HepG2 (cell line): Measurements from ENCODE around the gene PRCP. TPM values are rescaled to one million over a fixed set of nuclear protein-coding genes. Genes with fewer than 3 reads are reported as not detected.

Experiments
- ATAC-seq: fragments of 200-7000 bp; cut with Tn5 transposase; 3 replicates; pipeline ENCODE4 v1.9.1; 2020; ENCODE audit warnings: mild to moderate bottlenecking, moderate library complexity
- BruUV-seq: library from RNA; stranded (reverse); fragments of 400-500 nt; replicated peaks from 2 replicates; lab custom pipeline; 2021; lab: Mats Ljungman, UMichigan
- CTCF ChIA-PET: fragments of 300-600 bp; formaldehyde crosslinking; extraction: SDS; loops from one replicate; lab custom pipeline; 2021; ENCODE audit warnings: low total read pairs, inconsistent platforms, low intra/inter-chr PET ratio; lab: Yijun Ruan, JAX
- POLR2A ChIA-PET: fragments of 350-600 bp; sonication (Branson Sonifier 250); formaldehyde crosslinking; loops from one replicate; lab custom pipeline; 2020; ENCODE audit warnings: antibody characterized with exemption, inconsistent platforms; lab: Yijun Ruan, JAX
- DNase-seq: peaks from one replicate; pipeline ENCODE4 v3.0.0-alpha.2; 2015; ENCODE audit warnings: low spot score
- FAIRE-seq: peaks from 3 replicates; lab custom pipeline; 2011; peaks lifted over from hg19 to GRCh38; lab: Jason Lieb, UNC
- H2AFZ ChIP-seq: one replicate; pipeline ENCODE4 v1.6.1; 2011; ENCODE audit warnings: low read length, inconsistent platforms
- H3K27ac ChIP-seq: fragments of 300-600 bp; 3 replicates; pipeline ENCODE4 v1.8.0; 2011; ENCODE audit warnings: mixed run types, mild to moderate bottlenecking, mixed read lengths, low read length, inconsistent platforms; ENCODE audit not compliant: insufficient read depth; ENCODE audit errors: extremely low read length
- H3K27me3 ChIP-seq, 2 experiments: fragments of 200-600 bp in 1 of 2; 2 replicates in 1 of 2; 3 replicates in 1 of 2; pipeline versions ENCODE4 v1.6.0 to v1.8.0; 2011; ENCODE audit warnings: low read length in 2 of 2, mild to moderate bottlenecking in 2 of 2, moderate library complexity in 2 of 2, inconsistent platforms in 1 of 2; ENCODE audit not compliant: insufficient read depth in 2 of 2, control insufficient read depth in 1 of 2
- H3K36me3 ChIP-seq, 2 experiments: fragments of 200-600 bp in 1 of 2; replicated peaks in 1 of 2; 2 replicates in 1 of 2; 3 replicates in 1 of 2; pipeline versions ENCODE4 v1.5.1 to v1.8.0; 2011; ENCODE audit warnings: low read length in 2 of 2, inconsistent platforms in 1 of 2; ENCODE audit not compliant: insufficient read depth in 2 of 2, control insufficient read depth in 1 of 2
- H3K4me1 ChIP-seq: 2 replicates; pipeline ENCODE4 v1.5.1; 2012; ENCODE audit warnings: low read length, inconsistent platforms; ENCODE audit not compliant: insufficient read depth
- H3K4me2 ChIP-seq: 2 replicates; pipeline ENCODE4 v1.6.0; 2011; ENCODE audit warnings: low read depth, low read length, inconsistent platforms
- H3K4me3 ChIP-seq, 3 experiments: fragments of 200-600 bp in 1 of 3; sonication (generic), shearing (Covaris generic) in 1 of 3; replicated peaks in 1 of 3; 2 replicates each; pipeline ENCODE4 v1.5.1; 2011 to 2016; ENCODE audit warnings: low read length in 3 of 3, inconsistent platforms in 2 of 3, low read depth in 2 of 3, mild to moderate bottlenecking in 2 of 3, control low read depth in 1 of 3, mixed read lengths in 1 of 3; ENCODE audit not compliant: insufficient read depth in 1 of 3
- H3K79me2 ChIP-seq: one replicate; pipeline ENCODE4 v1.6.1; 2011; ENCODE audit warnings: low read length, inconsistent platforms; ENCODE audit not compliant: insufficient read depth
- H3K9ac ChIP-seq: 2 replicates; pipeline ENCODE4 v1.6.0; 2011; ENCODE audit warnings: mild to moderate bottlenecking, low read depth, low read length, inconsistent platforms; ENCODE audit not compliant: insufficient read depth
- H3K9me3 ChIP-seq: 2 replicates; pipeline ENCODE4 v1.5.1; 2012; ENCODE audit warnings: mild to moderate bottlenecking, low read length
- H4K20me1 ChIP-seq: 2 replicates; pipeline ENCODE4 v1.6.0; 2011; ENCODE audit warnings: inconsistent platforms, mild to moderate bottlenecking, low read length, moderate library complexity; ENCODE audit not compliant: insufficient read depth
- FLYWCH1 ChIP-seq: sonication (generic); formaldehyde crosslinking; IDR thresholded peaks from 2 replicates; pipeline ENCODE4 v1.8.1; 2023; ENCODE audit warnings: mild to moderate bottlenecking, missing genetic modification reagents
- FOSL2 ChIP-seq: sonication (generic); formaldehyde crosslinking; IDR thresholded peaks from 2 replicates; pipeline ENCODE4 v1.4.0; 2020; ENCODE audit warnings: missing genetic modification reagents
- FOXJ3 ChIP-seq: sonication (generic); formaldehyde crosslinking; IDR thresholded peaks from 2 replicates; pipeline ENCODE4 v1.4.0; 2020; ENCODE audit warnings: missing genetic modification reagents, mild to moderate bottlenecking, borderline replicate concordance
- FOXP1 ChIP-seq, 2 experiments: fragments of 450-650 bp in 1 of 2; IDR thresholded peaks; 2 replicates each; pipeline ENCODE4 v1.6.1; 2017 to 2018; ENCODE audit warnings: antibody characterized with exemption in 1 of 2
- MAFG ChIP-seq: sonication (generic); formaldehyde crosslinking; IDR thresholded peaks from 2 replicates; pipeline ENCODE4 v1.5.1; 2020; ENCODE audit warnings: mild to moderate bottlenecking, missing genetic modification reagents
- MXD4 ChIP-seq: IDR thresholded peaks from 2 replicates; pipeline ENCODE4 v1.6.1; 2016; ENCODE audit warnings: mild to moderate bottlenecking, missing biosample characterization, missing genetic modification reagents
- PLRG1 ChIP-seq: fragments of 450-650 bp; conservative IDR thresholded peaks from 2 replicates; pipeline ENCODE4 v1.6.1; 2016
- SRSF9 ChIP-seq: fragments of 200-400 bp; formaldehyde crosslinking; IDR thresholded peaks from 2 replicates; pipeline ENCODE4 v1.6.1; 2018; ENCODE audit warnings: borderline replicate concordance, mild to moderate bottlenecking, low read depth, low read length; ENCODE audit not compliant: insufficient read depth, poor library complexity, severe bottlenecking
- TAF1 ChIP-seq: sonication (generic); formaldehyde crosslinking; IDR thresholded peaks from 2 replicates; pipeline ENCODE4 v1.4.0; 2020; ENCODE audit warnings: missing genetic modification reagents
- ZNF333 ChIP-seq: sonication (generic); formaldehyde crosslinking; IDR thresholded peaks from 2 replicates; pipeline ENCODE4 v1.4.0; 2020; ENCODE audit warnings: mild to moderate bottlenecking, missing genetic modification reagents, borderline replicate concordance
- ZNF678 ChIP-seq: sonication (generic); formaldehyde crosslinking; IDR thresholded peaks from 2 replicates; pipeline ENCODE4 v1.4.0; 2020; ENCODE audit warnings: mild to moderate bottlenecking, missing genetic modification reagents
- ZNF784 ChIP-seq: sonication (generic); formaldehyde crosslinking; IDR thresholded peaks from 2 replicates; pipeline ENCODE4 v1.5.1; 2020; ENCODE audit warnings: missing genetic modification reagents, mild to moderate bottlenecking, borderline replicate concordance
- WGBS: methylation state at CpG from one replicate; pipeline ENCODE4 v1.1.6; 2017; ENCODE audit warnings: low lambda C conversion rate; 5-methylcytosine and 5-hydroxymethylcytosine counted together
- in situ Hi-C: cut with HindIII; loops from 2 replicates; pipeline ENCODE4 v1.10.0; 2017; ENCODE audit warnings: low pct_unique_long_range_greater_than_20kb; ENCODE audit not compliant: extremely low pct_ligation_motif_present
- intact Hi-C: fragments of 100-400 bp; cut with micrococcal nuclease; formaldehyde crosslinking; loops from one replicate; pipeline ENCODE4 v1.10.0; 2022; ENCODE audit not compliant: unreplicated experiment
- polyA plus RNA-seq, 8 experiments: library from polyadenylated mRNA; depleted of rRNA in 3 of 8; stranded (reverse) in 7 of 8; unstranded in 1 of 8; fragments of >200 nt; fragmentation: Illumina TruSeq in 4 of 8; extraction: Trizol in 4 of 8; gene quantifications; 2 replicates each; pipeline versions ENCODE4 v1.2.1 to v1.2.3, GENCODE V29; 2011 to 2016; ENCODE audit warnings: low read depth in 4 of 8, missing spikeins in 1 of 8, mixed read lengths in 1 of 8; ENCODE audit not compliant: insufficient read depth in 1 of 8
- total RNA-seq, 5 experiments: library from RNA; depleted of rRNA; stranded (reverse); fragments of >200 nt; fragmentation: Illumina TruSeq; extraction: Trizol; gene quantifications; 2 replicates each; pipeline ENCODE4 v1.2.3, GENCODE V29; 2016; ENCODE audit warnings: low read depth in 1 of 5
- TF ChIP-seq, protein P1 (sequence below): sonication (generic); formaldehyde crosslinking; IDR thresholded peaks from 2 replicates; pipeline ENCODE4 v1.4.0; 2020; ENCODE audit warnings: missing genetic modification reagents

PRCP gene
- total and polyA plus RNA-seq, 2 of the 13 experiments (the other 11 are each of a cell fraction or from before 2014, with no cell fraction given) = 84.2 to 105 TPM

DNA sequence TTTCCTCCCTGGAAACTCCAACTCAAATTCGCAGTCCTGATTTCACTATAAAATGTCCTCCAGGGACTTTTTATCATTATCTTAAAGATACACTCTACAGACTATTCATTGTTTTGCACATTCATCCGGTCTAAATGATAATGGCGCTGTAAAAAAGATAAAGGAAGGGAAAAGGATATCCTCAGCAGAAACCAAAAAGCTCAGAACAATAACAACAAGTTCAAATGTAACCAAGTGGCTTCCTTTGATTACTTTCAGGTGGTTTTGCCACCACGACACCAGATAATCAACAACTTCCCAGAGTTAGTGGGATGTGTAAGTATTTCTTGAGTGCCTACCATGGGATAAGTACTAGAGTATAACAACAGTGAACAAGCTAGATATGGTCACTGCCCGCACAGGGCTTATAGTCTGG lies 26.3 kb downstream of the PRCP start:
- Histone ChIP-seq H3K9ac (no peak overlapping the region), H3K4me2 (no peak overlapping the region), H3K79me2 (no peaks in the 10 kb centered on the region), H3K27ac (no peak overlapping the region), H3K4me3 (no peak overlapping the region), H3K9me3 (no peaks in the 10 kb centered on the region; the same call in 1 of the 2 replicates), H2AFZ (no peak overlapping the region), H3K36me3 (no peaks in the 10 kb centered on the region), H3K4me1 (0 out of 2 replicates have a peak, but pooled peaks cover 5% of the 10 kb centered on the region), H3K27me3 (no peaks in the 10 kb centered on the region), H4K20me1 (no peaks in the 10 kb centered on the region)
- DNase-seq (no peak), FAIRE-seq (no peak), ATAC-seq (no peak)
- TF ChIP-seq ZNF678 (CRISPR knock-in tag) (no peak), FLYWCH1 (CRISPR knock-in tag) (no peak), PLRG1 (no peak), FOXJ3 (CRISPR knock-in tag) (no peak), FOSL2 (CRISPR knock-in tag) (no peak), ZNF333 (CRISPR knock-in tag) (no peak), ZNF784 (CRISPR knock-in tag) (no peak), MAFG (CRISPR knock-in tag) (no peak), MXD4 (CRISPR knock-in tag) (no peak), SRSF9 (no peak), FOXP1 (IDR thresholded peaks at IDR 0.05) (no peak), FOXP1 (CRISPR knock-in tag; IDR thresholded peaks at IDR 0.05) (no peak), TAF1 (CRISPR knock-in tag) (no peak)
- TF ChIP-seq, protein P1, sequence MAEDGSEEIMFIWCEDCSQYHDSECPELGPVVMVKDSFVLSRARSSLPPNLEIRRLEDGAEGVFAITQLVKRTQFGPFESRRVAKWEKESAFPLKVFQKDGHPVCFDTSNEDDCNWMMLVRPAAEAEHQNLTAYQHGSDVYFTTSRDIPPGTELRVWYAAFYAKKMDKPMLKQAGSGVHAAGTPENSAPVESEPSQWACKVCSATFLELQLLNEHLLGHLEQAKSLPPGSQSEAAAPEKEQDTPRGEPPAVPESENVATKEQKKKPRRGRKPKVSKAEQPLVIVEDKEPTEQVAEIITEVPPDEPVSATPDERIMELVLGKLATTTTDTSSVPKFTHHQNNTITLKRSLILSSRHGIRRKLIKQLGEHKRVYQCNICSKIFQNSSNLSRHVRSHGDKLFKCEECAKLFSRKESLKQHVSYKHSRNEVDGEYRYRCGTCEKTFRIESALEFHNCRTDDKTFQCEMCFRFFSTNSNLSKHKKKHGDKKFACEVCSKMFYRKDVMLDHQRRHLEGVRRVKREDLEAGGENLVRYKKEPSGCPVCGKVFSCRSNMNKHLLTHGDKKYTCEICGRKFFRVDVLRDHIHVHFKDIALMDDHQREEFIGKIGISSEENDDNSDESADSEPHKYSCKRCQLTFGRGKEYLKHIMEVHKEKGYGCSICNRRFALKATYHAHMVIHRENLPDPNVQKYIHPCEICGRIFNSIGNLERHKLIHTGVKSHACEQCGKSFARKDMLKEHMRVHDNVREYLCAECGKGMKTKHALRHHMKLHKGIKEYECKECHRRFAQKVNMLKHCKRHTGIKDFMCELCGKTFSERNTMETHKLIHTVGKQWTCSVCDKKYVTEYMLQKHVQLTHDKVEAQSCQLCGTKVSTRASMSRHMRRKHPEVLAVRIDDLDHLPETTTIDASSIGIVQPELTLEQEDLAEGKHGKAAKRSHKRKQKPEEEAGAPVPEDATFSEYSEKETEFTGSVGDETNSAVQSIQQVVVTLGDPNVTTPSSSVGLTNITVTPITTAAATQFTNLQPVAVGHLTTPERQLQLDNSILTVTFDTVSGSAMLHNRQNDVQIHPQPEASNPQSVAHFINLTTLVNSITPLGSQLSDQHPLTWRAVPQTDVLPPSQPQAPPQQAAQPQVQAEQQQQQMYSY (CRISPR knock-in tag) = no peak
- intact Hi-C loops = no loop called here
- WGBS = 85% methylated on average over 5 of the region's 5 CpGs
- in situ Hi-C loops = loop anchor here (25.0 kb wide), 1 partner anchor 938 kb away; no protein-coding TSS in a partner anchor
- BruUV-seq = no TSS peak
- ChIA-PET POLR2A (no interaction called here), CTCF (no interaction called here)
